Effector CD4-positive, alpha-beta T cell (primary cell): Measurements from ENCODE around the gene AP3B1.

Source experiments
- DNase-seq: peaks from one replicate; pipeline ENCODE4 v3.0.0-alpha.2; 2020

AP3B1 gene

GRCh38 chr5:77995793-77996409, 298.6 kb downstream of the AP3B1 start:
- DNase-seq: no peak

- DNase-seq: no peak
These were observed 299.6 kb downstream of the AP3B1 start for GRCh38 chr5:77994943-77995342.

- no peak for DNase-seq
These were observed 300.6 kb downstream of the AP3B1 start for GRCh38 chr5:77993855-77994318.

- DNase-seq: no peak
These were observed 301.2 kb downstream of the AP3B1 start for GRCh38 chr5:77993141-77993854.

- no peak for DNase-seq
These were observed 303.4 kb downstream of the AP3B1 start for GRCh38 chr5:77991084-77991483.

GRCh38 chr5:77990020-77990419, 304.5 kb downstream of the AP3B1 start:
- DNase-seq: no peak

GRCh38 chr5:77987988-77988387, 306.5 kb downstream of the AP3B1 start:
- no peak for DNase-seq

GRCh38 chr5:77987331-77987730, 307.2 kb downstream of the AP3B1 start:
- no peak for DNase-seq

GRCh38 chr5:77986261-77986660, 308.2 kb downstream of the AP3B1 start:
- DNase-seq: no peak

GRCh38 chr5:77985247-77985646, 309.3 kb downstream of the AP3B1 start:
- DNase-seq: no peak

- DNase-seq: no peak
These were observed 309.9 kb downstream of the AP3B1 start for GRCh38 chr5:77984587-77984986.

GRCh38 chr5:77983482-77984199, 310.9 kb downstream of the AP3B1 start:
- no peak for DNase-seq

- no peak for DNase-seq
These were observed 312.7 kb downstream of the AP3B1 start for GRCh38 chr5:77981820-77982219.

- no peak for DNase-seq
These were observed 319.9 kb downstream of the AP3B1 start for GRCh38 chr5:77974576-77974975.

- no peak for DNase-seq
These were observed 321.3 kb downstream of the AP3B1 start for GRCh38 chr5:77973253-77973609.

- DNase-seq: no peak
These were observed 321.8 kb downstream of the AP3B1 start for GRCh38 chr5:77972469-77973252.

GRCh38 chr5:77971776-77972468, 322.6 kb downstream of the AP3B1 start:
- DNase-seq: no peak

- no peak for DNase-seq
These were observed 323.6 kb downstream of the AP3B1 start for GRCh38 chr5:77970891-77971290.

GRCh38 chr5:77963795-77964194, 330.7 kb downstream of the AP3B1 start:
- DNase-seq: no peak

- no peak for DNase-seq
These were observed 333.6 kb downstream of the AP3B1 start for GRCh38 chr5:77960863-77961396.

GRCh38 chr5:77960305-77960704, 334.2 kb downstream of the AP3B1 start:
- DNase-seq: no peak

GRCh38 chr5:77958642-77959330, 335.7 kb downstream of the AP3B1 start:
- DNase-seq: no peak
